BE2C (cell line): Measurements from ENCODE around the gene PRPS1L1.

Experiments used
- DNase-seq: peaks from one replicate; pipeline ENCODE4 v3.0.0-alpha.2; 2020
- H3K27me3 ChIP-seq: fragments of 250-450 bp; sonication (Bioruptor Pico); 2 replicates; pipeline ENCODE4 v1.5.1; 2020; ENCODE audit warnings: mild to moderate bottlenecking
- H3K36me3 ChIP-seq: fragments of 250-450 bp; sonication (Bioruptor Pico); 2 replicates; pipeline ENCODE4 v1.5.1; 2020; ENCODE audit warnings: mild to moderate bottlenecking
- H3K4me1 ChIP-seq: fragments of 250-450 bp; sonication (Bioruptor Pico); 2 replicates; pipeline ENCODE4 v1.5.1; 2020
- H3K4me3 ChIP-seq: 2 replicates; pipeline ENCODE4 v1.5.1; 2011; ENCODE audit warnings: low read depth, low read length
- H3K9me3 ChIP-seq: fragments of 250-450 bp; sonication (Bioruptor Pico); 2 replicates; pipeline ENCODE4 v1.5.1; 2020
- CTCF ChIP-seq: IDR thresholded peaks from 2 replicates; pipeline ENCODE4 v1.5.1; 2012; ENCODE audit warnings: mild to moderate bottlenecking, low read depth, low read length

The PRPS1L1 gene

DNA sequence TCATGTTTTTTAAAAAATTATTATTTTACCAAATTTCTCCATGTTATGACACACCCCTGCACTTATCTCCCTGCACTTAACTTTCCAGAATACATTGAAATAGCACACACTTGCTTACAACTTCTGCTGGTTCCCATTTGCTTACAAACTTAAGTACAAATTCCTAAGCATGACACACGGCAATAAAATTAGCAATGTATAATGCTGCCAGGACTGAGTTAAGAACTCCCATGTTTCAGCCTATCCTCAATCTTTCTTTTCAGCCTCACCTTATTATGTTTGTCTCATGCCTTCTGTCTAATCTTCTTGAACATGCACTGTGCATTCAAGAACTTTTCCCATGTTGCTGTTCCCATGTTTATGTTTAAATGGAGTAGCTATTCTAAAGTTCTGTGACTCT is 40.8 kb downstream of the PRPS1L1 start:
- DNase-seq = no peak
- no peak for TF ChIP-seq CTCF
- peaks cover 6% of the 10 kb centered on the region; the same call in 1 of the 2 replicates for H3K27me3 ChIP-seq
- no peaks in the 10 kb centered on the region for H3K9me3 ChIP-seq
- no peaks in the 10 kb centered on the region for H3K36me3 ChIP-seq
- no peaks in the 10 kb centered on the region for H3K4me1 ChIP-seq
- H3K4me3 ChIP-seq = no peak overlapping the region

- no peak for DNase-seq
- no peak overlapping the region for H3K4me3 ChIP-seq
- H3K4me1 ChIP-seq = no peaks in the 10 kb centered on the region
- peaks cover 6% of the 10 kb centered on the region; the same call in 1 of the 2 replicates for H3K27me3 ChIP-seq
- no peak for TF ChIP-seq CTCF
- no peaks in the 10 kb centered on the region for H3K36me3 ChIP-seq
- no peaks in the 10 kb centered on the region for H3K9me3 ChIP-seq
Observed at GRCh38 chr7:17985473-17986239, 42.0 kb downstream of the PRPS1L1 start.

- DNase-seq = no peak
- H3K36me3 ChIP-seq = no peaks in the 10 kb centered on the region
Observed at GRCh38 chr7:17984288-17984687, 43.4 kb downstream of the PRPS1L1 start.

GRCh38 chr7:17983221-17984062 is 44.2 kb downstream of the PRPS1L1 start:
- Histone ChIP-seq H3K9me3 (no peaks in the 10 kb centered on the region), H3K4me3 (no peak overlapping the region), H3K27me3 (peaks cover 6% of the 10 kb centered on the region; the same call in 1 of the 2 replicates), H3K36me3 (no peaks in the 10 kb centered on the region), H3K4me1 (no peaks in the 10 kb centered on the region)
- TF ChIP-seq CTCF = no peak
- no peak for DNase-seq

More at GRCh38 chr7:17984288-17984687, 43.4 kb downstream of the PRPS1L1 start:
- Histone ChIP-seq H3K4me1 (no peaks in the 10 kb centered on the region), H3K9me3 (no peaks in the 10 kb centered on the region), H3K27me3 (peaks cover 6% of the 10 kb centered on the region; the same call in 1 of the 2 replicates), H3K4me3 (no peak overlapping the region)
- TF ChIP-seq CTCF = no peak

DNA sequence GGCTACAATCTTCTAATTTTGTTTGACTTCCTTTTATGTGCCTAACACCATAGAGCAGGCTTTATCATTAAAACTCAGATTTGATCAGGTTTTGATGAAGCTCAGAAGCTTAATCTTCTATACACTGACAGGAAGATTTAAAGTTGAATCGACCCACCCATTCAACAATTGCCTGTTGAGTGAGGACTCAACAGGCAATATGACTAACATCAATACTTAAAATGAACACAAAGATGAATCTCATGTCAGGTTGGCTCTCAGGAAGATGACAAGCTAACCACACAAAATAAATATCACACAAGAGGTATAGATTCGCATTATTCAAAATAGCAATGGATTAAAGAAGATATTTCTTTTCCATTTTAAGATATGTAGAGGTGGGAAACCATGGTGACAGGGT is 50.7 kb downstream of the PRPS1L1 start:
- TF ChIP-seq CTCF = no peak
- DNase-seq = no peak
- H3K4me3 ChIP-seq = no peak overlapping the region
- H3K27me3 ChIP-seq = peaks cover 2% of the 10 kb centered on the region; the same call in 1 of the 2 replicates
- H3K36me3 ChIP-seq = no peaks in the 10 kb centered on the region
- H3K4me1 ChIP-seq = no peaks in the 10 kb centered on the region
- no peaks in the 10 kb centered on the region for H3K9me3 ChIP-seq
